ENCODE data around the gene CCDC122.

CCDC122 gene

GRCh38 chr13:43878892-43879754 lies at the start of gene CCDC122:
Gene CCDC122 (minus strand): TSS chr13:43879740. CDS start chr13:43869376, 10,364 bp downstream.
- DNase-seq = peak; percentile 81

GRCh38 chr13:43924549-43925245 lies 45.2 kb upstream of the CCDC122 start:
- no peak for DNase-seq

GRCh38 chr13:43920965-43921674 lies 41.6 kb upstream of the CCDC122 start:
- DNase-seq = no peak

GRCh38 chr13:43918636-43919035 lies 39.1 kb upstream of the CCDC122 start:
- DNase-seq = no peak

- DNase-seq = no peak
These were observed 37.3 kb upstream of the CCDC122 start for GRCh38 chr13:43916828-43917227.

- DNase-seq = no peak
These were observed 35.9 kb upstream of the CCDC122 start for GRCh38 chr13:43915451-43915850.

- no peak for DNase-seq
These were observed 32.3 kb upstream of the CCDC122 start for GRCh38 chr13:43911871-43912270.

GRCh38 chr13:43911278-43911677 lies 31.7 kb upstream of the CCDC122 start:
- DNase-seq = no peak

- no peak for DNase-seq
These were observed 31.3 kb upstream of the CCDC122 start for GRCh38 chr13:43910856-43911255.

- DNase-seq = peak; percentile 44
These were observed 28.9 kb upstream of the CCDC122 start for GRCh38 chr13:43908156-43909126.

- peak; percentile 75 for DNase-seq
These were observed 26.0 kb upstream of the CCDC122 start for GRCh38 chr13:43905435-43906031.

- no peak for DNase-seq
These were observed 16.4 kb upstream of the CCDC122 start for GRCh38 chr13:43895940-43896339.

GRCh38 chr13:43894438-43894837 lies 14.9 kb upstream of the CCDC122 start:
- no peak for DNase-seq

- DNase-seq = no peak
These were observed 4.7 kb upstream of the CCDC122 start for GRCh38 chr13:43884222-43884621.

- DNase-seq = no peak
These were observed 4.1 kb upstream of the CCDC122 start for GRCh38 chr13:43883631-43884030.

GRCh38 chr13:43881580-43881979 lies 2.0 kb upstream of the CCDC122 start:
- no peak for DNase-seq

GRCh38 chr13:43880926-43881325 lies 1.4 kb upstream of the CCDC122 start:
- no peak for DNase-seq

GRCh38 chr13:43880214-43880855 lies 795 bp upstream of the CCDC122 start:
- DNase-seq = no peak

GRCh38 chr13:43879755-43880181 lies 228 bp upstream of the CCDC122 start, which contains the start of gene LACC1:
Gene LACC1 (plus strand): TSS chr13:43879904. CDS start chr13:43880986, 1,082 bp downstream.
- peak; percentile 51 for DNase-seq

- no peak for DNase-seq
These were observed 1.8 kb downstream of the CCDC122 start for GRCh38 chr13:43877766-43878165.

- DNase-seq = no peak
These were observed 2.2 kb downstream of the CCDC122 start for GRCh38 chr13:43877326-43877725.

Data from CD4-positive, alpha-beta T cell treated with Interleukin-17A for 1 hour (primary cell).